GOT3 (cell line): ENCODE results near the gene EFL1.
A peak's percentile ranks its signal among the peaks of the same experiment; 100 is the strongest.

Experiments
- DNase-seq: peaks from one replicate; lab custom pipeline; 2025; ENCODE audit warnings: mixed read lengths; lab: John Stamatoyannopoulos, UW

Gene EFL1

GRCh38 chr15:82081914-82082762 is 180.4 kb downstream of the EFL1 start:
- peak; percentile 19 for DNase-seq

GRCh38 chr15:82080774-82081173 is 181.8 kb downstream of the EFL1 start:
- DNase-seq: no peak
